HG03135 (cell line): ENCODE results near the gene KATNBL1.
"Not testable (repeated sequence)": the region's sequence is repeated elsewhere in the genome, so short reads cannot be mapped to it uniquely, and the experiment has no call there.

Experiments used
- ATAC-seq: cut with Tn5 transposase; IDR thresholded peaks from one replicate; pipeline ENCODE4 v1.9.1; 2021; ENCODE audit warnings: mild to moderate bottlenecking, moderate library complexity; ENCODE audit not compliant: unreplicated experiment

Gene KATNBL1

DNA sequence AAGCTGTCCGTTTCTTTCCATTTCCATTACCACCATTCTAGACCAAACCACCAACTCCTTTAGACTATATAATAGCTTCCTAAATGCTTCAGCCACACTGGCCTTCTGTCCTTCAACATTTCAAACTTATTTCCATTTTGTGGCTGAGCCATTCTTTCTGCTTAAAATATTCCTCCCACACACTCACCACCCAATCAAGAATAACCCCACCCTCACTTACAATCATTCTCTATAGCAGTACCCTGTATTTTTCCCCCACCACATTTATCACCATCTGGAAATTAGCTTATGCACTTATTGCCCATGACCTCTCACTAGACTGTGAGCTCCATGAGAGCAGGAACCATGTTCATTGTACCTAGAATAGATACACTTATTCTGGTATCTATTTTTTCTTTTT, 6.6 kb downstream of the KATNBL1 start:
- no peak for ATAC-seq

GRCh38 chr15:34193272-34193671, 16.6 kb downstream of the KATNBL1 start:
- not testable (repeated sequence) for ATAC-seq

DNA sequence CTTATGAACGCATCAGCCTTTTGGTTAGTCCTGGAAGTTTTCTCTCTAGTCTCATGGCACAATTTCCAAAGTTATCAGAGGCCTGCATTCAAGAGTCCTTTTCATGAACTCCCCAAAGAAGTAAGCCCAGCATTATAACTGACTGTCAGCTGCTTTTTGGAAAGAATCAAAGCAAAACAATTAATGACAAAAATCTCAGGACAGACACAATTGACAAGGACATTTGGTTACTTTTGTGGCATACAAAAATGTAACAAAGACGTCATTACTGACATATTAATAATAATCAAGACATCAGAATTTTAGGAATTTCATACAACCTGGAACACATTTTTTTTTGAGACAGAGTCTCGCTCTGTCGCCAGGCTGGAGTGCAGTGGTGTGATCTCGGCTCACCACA, 21.2 kb downstream of the KATNBL1 start:
- ATAC-seq: no peak

- ATAC-seq: no peak
These were observed 24.2 kb downstream of the KATNBL1 start for GRCh38 chr15:34185666-34186065.

DNA sequence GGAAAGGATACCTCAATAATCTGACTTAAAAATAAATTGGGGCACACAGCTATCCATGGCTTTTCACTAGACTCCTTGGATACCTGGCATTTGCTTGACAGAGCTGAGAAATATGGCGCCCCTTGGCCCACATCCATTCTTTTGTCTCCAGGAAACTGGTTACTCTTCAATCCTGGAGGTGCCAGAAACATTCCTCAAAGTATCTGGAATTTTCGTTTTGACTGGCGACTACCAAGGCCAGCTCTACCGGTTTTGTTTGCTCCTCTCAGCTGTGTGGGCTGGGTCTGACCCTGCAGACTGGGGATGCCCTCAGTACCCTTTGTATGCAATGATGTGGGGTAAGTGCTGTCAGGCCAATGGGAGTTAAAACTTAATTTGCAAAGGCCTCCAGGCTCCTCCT, 27.0 kb downstream of the KATNBL1 start:
- no peak for ATAC-seq

- no peak for ATAC-seq
These were observed 30.7 kb downstream of the KATNBL1 start for GRCh38 chr15:34179234-34179633.

GRCh38 chr15:34165987-34166573, 43.8 kb downstream of the KATNBL1 start:
- ATAC-seq: not testable (repeated sequence)

DNA sequence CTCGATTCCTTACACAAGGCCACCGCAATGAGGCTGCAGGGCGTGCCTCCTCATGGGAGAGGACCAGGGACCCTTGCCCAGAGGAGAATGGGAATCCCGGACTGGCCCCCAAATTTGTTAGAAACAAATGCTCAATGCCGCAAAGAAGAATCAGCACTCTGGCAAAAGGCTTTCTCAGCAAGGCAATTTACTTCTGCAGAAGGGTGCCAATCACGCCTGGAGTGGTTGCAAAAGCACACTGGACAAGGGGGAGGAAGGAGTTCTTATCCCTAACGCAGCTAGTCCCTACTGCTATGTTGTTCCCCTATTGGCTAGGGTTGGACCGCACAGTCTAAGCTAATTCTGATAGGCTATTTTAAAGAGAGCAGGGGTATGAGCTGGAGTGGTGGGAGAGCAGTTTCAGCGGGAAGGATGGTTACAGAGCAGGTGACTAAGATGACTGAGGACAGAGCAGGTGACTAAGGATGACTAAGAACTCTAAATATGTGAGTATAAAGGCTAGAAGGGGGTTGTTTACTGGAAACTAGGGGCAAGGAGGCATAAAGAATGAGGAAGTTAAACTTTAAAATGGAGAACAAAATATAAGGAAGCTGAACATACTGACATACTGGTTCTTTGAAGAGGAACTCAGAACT, 48.5 kb downstream of the KATNBL1 start:
- no peak for ATAC-seq

DNA sequence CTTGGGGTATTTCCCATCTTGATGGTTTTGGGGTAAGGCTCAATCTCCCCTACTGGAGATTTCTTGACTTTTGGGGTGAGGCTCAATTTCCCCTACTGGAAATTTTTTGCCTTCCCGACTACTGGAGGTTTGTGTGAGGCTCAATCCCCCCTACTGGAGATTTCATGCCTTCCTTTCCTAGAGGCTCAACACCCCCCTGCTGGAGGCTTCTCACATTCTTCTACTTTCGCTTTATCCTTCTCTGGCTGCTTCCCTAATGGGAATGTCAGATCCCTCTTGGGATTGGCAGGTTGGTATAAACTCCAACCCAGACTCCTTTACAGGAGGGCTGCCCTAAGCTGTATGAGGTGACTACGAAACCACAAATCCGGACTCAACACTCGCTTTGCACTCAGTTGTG, 49.2 kb downstream of the KATNBL1 start:
- no peak for ATAC-seq

DNA sequence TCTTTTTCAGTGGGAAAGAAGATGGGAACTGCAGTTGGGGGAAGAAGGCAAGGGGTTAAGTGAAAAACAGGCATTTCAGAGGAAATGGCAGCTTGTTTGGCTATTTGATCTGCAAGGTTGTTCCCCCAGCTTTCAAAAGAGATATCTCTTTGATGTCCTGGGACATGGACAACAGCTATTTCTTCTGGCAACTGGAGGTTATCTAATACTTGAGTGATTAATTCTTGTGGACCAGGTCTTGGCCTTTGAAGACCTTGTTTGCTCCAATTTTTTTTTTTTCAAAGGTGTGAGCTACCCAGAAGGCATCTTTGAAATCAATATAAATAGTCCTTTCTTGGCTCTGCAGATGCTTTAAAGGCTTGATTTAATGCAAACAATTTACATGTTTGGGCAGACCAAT, 51.5 kb downstream of the KATNBL1 start:
- ATAC-seq: no peak

DNA sequence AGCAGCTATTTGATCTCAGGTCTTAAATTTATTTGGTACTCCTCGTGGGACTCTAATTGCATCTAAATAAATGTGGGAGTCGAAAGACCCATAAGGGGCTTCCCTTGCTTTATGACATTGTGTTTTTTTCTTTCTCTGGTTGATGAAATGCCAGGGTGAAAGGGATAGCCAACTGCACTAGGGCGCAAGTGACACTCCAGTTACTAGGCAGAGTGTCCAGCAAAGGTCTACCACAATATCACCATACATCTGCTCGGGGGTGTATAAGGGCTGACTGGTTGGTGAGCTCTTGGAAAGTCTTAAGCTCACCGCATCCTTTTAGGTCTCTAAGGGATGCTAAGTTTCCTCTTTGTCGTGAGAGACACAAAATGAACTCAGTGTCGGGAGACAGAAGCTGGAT, 54.0 kb downstream of the KATNBL1 start:
- no peak for ATAC-seq

GRCh38 chr15:34154725-34155204, 55.1 kb downstream of the KATNBL1 start:
- no peak for ATAC-seq

- no peak for ATAC-seq
These were observed 62.3 kb downstream of the KATNBL1 start for GRCh38 chr15:34147371-34148140.

GRCh38 chr15:34133511-34133910, 76.4 kb downstream of the KATNBL1 start:
- no peak for ATAC-seq

DNA sequence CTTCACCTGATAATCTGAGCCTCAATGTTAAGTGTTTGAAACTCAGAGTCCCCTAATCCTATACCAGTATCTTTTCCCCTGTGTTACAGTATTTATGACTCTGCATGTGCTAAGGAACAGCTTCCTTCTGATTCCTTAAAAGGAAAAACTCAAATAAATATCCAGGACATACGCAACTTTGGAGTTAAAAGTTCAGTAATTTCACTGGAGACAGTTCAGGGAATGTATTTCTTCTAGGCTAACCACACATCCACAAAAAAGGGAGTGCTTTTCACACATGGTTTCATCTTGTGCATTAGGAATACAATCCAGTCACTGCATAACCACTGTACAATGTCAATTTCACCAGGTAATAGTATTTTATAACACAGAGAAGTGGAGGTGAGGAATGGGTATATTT, 77.0 kb downstream of the KATNBL1 start:
- no peak for ATAC-seq

- ATAC-seq: no peak
These were observed 81.0 kb downstream of the KATNBL1 start for GRCh38 chr15:34128898-34129297.

GRCh38 chr15:34126522-34126921, 83.4 kb downstream of the KATNBL1 start:
- ATAC-seq: no peak

GRCh38 chr15:34125945-34126344, 84.0 kb downstream of the KATNBL1 start:
- no peak for ATAC-seq

GRCh38 chr15:34124651-34125050, 85.2 kb downstream of the KATNBL1 start:
- ATAC-seq: no peak

GRCh38 chr15:34122771-34123183, 87.1 kb downstream of the KATNBL1 start:
- ATAC-seq: no peak

- ATAC-seq: not testable (repeated sequence)
These were observed 88.1 kb downstream of the KATNBL1 start for GRCh38 chr15:34121786-34122185.

- not testable (repeated sequence) for ATAC-seq
These were observed 89.5 kb downstream of the KATNBL1 start for GRCh38 chr15:34120420-34120819.
